Measurements from ENCODE around the gene PDPK1.
A peak's percentile ranks its signal among the peaks of the same experiment; 100 is the strongest.
"Not testable (repeated sequence)": the region's sequence is repeated elsewhere in the genome, so short reads cannot be mapped to it uniquely, and the experiment has no call there.

Gene PDPK1

GRCh38 chr16:2587891-2588565 lies 50.2 kb downstream of the PDPK1 start:
- DNase-seq (ENCODE audit: low spot score): no peak

- no peak for DNase-seq (ENCODE audit: low spot score)
Measured at GRCh38 chr16:2591476-2592240, 53.8 kb downstream of the PDPK1 start.

GRCh38 chr16:2592786-2593185 lies 55.0 kb downstream of the PDPK1 start:
- DNase-seq (ENCODE audit: low spot score): no peak

- no peak for DNase-seq (ENCODE audit: low spot score)
Measured at GRCh38 chr16:2595393-2596205, 57.8 kb downstream of the PDPK1 start.

- no peak for DNase-seq (ENCODE audit: low spot score)
Measured at GRCh38 chr16:2596747-2597559, 59.1 kb downstream of the PDPK1 start.

- no peak for DNase-seq (ENCODE audit: low spot score)
Measured at GRCh38 chr16:2597560-2597902, 59.7 kb downstream of the PDPK1 start.

GRCh38 chr16:2598133-2598641 lies 60.4 kb downstream of the PDPK1 start:
- no peak for DNase-seq (ENCODE audit: low spot score)

GRCh38 chr16:2598723-2599122 lies 60.9 kb downstream of the PDPK1 start:
- DNase-seq (ENCODE audit: low spot score): no peak

GRCh38 chr16:2599165-2599564 lies 61.3 kb downstream of the PDPK1 start:
- DNase-seq (ENCODE audit: low spot score): not testable (repeated sequence)

- not testable (repeated sequence) for DNase-seq (ENCODE audit: low spot score)
Measured at GRCh38 chr16:2599785-2600184, 62.0 kb downstream of the PDPK1 start.

- not testable (repeated sequence) for DNase-seq (ENCODE audit: low spot score)
Measured at GRCh38 chr16:2601301-2602025, 63.6 kb downstream of the PDPK1 start.

- DNase-seq (ENCODE audit: low spot score): not testable (repeated sequence)
Measured at GRCh38 chr16:2602175-2602574, 64.4 kb downstream of the PDPK1 start.

- peak; percentile 97 for DNase-seq (ENCODE audit: low spot score)
Measured at GRCh38 chr16:2603165-2604015, 65.6 kb downstream of the PDPK1 start.

- DNase-seq (ENCODE audit: low spot score): peak; percentile 54
Measured at GRCh38 chr16:2604016-2604369, 66.2 kb downstream of the PDPK1 start.

- not testable (repeated sequence) for DNase-seq (ENCODE audit: low spot score)
Measured at GRCh38 chr16:2606820-2607219, 69.0 kb downstream of the PDPK1 start.

- DNase-seq (ENCODE audit: low spot score): not testable (repeated sequence)
Measured at GRCh38 chr16:2609345-2609744, 71.5 kb downstream of the PDPK1 start.

- no peak for DNase-seq (ENCODE audit: low spot score)
Measured at GRCh38 chr16:2609827-2610470, 72.1 kb downstream of the PDPK1 start.

- DNase-seq (ENCODE audit: low spot score): no peak
Measured at GRCh38 chr16:2610781-2611498, 73.1 kb downstream of the PDPK1 start.

GRCh38 chr16:2611499-2611862 lies 73.7 kb downstream of the PDPK1 start:
- DNase-seq (ENCODE audit: low spot score): no peak

Data from RKO (cell line).